Mucosa of rectum (tissue), 2 donors: Measurements from ENCODE around the gene SASH1.
"Not testable (repeated sequence)": the region's sequence is repeated elsewhere in the genome, so short reads cannot be mapped to it uniquely, and the experiment has no call there.

Experiments used
- H3K27ac ChIP-seq, 2 donors: one replicate each; pipeline ENCODE4 v1.7.0; 2013; ENCODE audit warnings: inconsistent platforms in 2 of 2, low read depth in 2 of 2, low read length in 2 of 2
- H3K27me3 ChIP-seq, 2 donors: one replicate each; pipeline ENCODE4 v1.7.0; 2013; ENCODE audit warnings: low read length in 2 of 2; ENCODE audit not compliant: control insufficient read depth in 2 of 2, insufficient read depth in 2 of 2
- H3K36me3 ChIP-seq, 2 donors: one replicate each; pipeline ENCODE4 v1.7.0; 2013; ENCODE audit warnings: low read length in 2 of 2; ENCODE audit not compliant: control insufficient read depth in 2 of 2, insufficient read depth in 2 of 2
- H3K4me1 ChIP-seq, 2 donors: one replicate each; pipeline ENCODE4 v1.7.0; 2013; ENCODE audit warnings: low read length in 2 of 2, mild to moderate bottlenecking in 1 of 2; ENCODE audit not compliant: control insufficient read depth in 2 of 2, insufficient read depth in 2 of 2
- H3K4me3 ChIP-seq, 2 donors: one replicate each; pipeline ENCODE4 v1.7.0; 2013; ENCODE audit warnings: low read length in 2 of 2
- H3K9ac ChIP-seq, 2 donors: one replicate each; pipeline ENCODE4 v1.7.0; 2013; ENCODE audit warnings: low read length in 2 of 2, low read depth in 1 of 2, mild to moderate bottlenecking in 1 of 2
- H3K9me3 ChIP-seq, 2 donors: one replicate each; pipeline ENCODE4 v1.7.0; 2013; ENCODE audit warnings: low read length in 2 of 2; ENCODE audit not compliant: control insufficient read depth in 2 of 2
- donor health status: healthy.
- donor health status: Normal muscosa, but diverticular disease.

The SASH1 gene

GRCh38 chr6:148345578-148345977 lies 2.9 kb downstream of the SASH1 start:
- Histone ChIP-seq H3K4me3 (no peak overlapping the region), H3K36me3 (no peaks in the 10 kb centered on the region), H3K4me1 (peaks cover 4 to 13% of the 10 kb centered on the region in 2 donors), H3K9ac (no peak overlapping the region), H3K27ac (no peak overlapping the region), H3K9me3 (no peaks in the 10 kb centered on the region), H3K27me3 (peaks cover 0 to 2% of the 10 kb centered on the region in 2 donors)

- Histone ChIP-seq H3K36me3 (no peaks in the 10 kb centered on the region), H3K27me3 (peaks cover 0 to 2% of the 10 kb centered on the region in 2 donors), H3K4me3 (no peak overlapping the region), H3K9me3 (no peaks in the 10 kb centered on the region), H3K9ac (no peak overlapping the region), H3K4me1 (peaks cover 4 to 12% of the 10 kb centered on the region in 2 donors), H3K27ac (no peak overlapping the region)
Measured at GRCh38 chr6:148346681-148347440, 4.2 kb downstream of the SASH1 start.

- Histone ChIP-seq H3K36me3 (no peaks in the 10 kb centered on the region), H3K9me3 (no peaks in the 10 kb centered on the region), H3K27ac (no peak overlapping the region), H3K9ac (no peak overlapping the region), H3K4me3 (no peak overlapping the region), H3K4me1 (peaks cover 4 to 9% of the 10 kb centered on the region in 2 donors), H3K27me3 (no peaks in the 10 kb centered on the region)
Measured at GRCh38 chr6:148347441-148348054, 4.9 kb downstream of the SASH1 start.

- peaks cover 2 to 8% of the 10 kb centered on the region in 2 donors for H3K4me1 ChIP-seq
- no peaks in the 10 kb centered on the region for H3K27me3 ChIP-seq
- H3K4me3 ChIP-seq, result no peak overlapping the region
- H3K36me3 ChIP-seq, result no peaks in the 10 kb centered on the region
- H3K27ac ChIP-seq, result no peak overlapping the region
- no peaks in the 10 kb centered on the region for H3K9me3 ChIP-seq
- H3K9ac ChIP-seq, result no peak overlapping the region
Measured at GRCh38 chr6:148348335-148348734, 5.7 kb downstream of the SASH1 start.

- no peak overlapping the region for H3K4me3 ChIP-seq
- no peaks in the 10 kb centered on the region for H3K9me3 ChIP-seq
- no peak overlapping the region for H3K9ac ChIP-seq
- H3K4me1 ChIP-seq, result peaks cover 2 to 6% of the 10 kb centered on the region in 2 donors
- H3K36me3 ChIP-seq, result no peaks in the 10 kb centered on the region
- H3K27me3 ChIP-seq, result no peaks in the 10 kb centered on the region
- no peak overlapping the region for H3K27ac ChIP-seq
Measured at GRCh38 chr6:148348778-148349177, 6.1 kb downstream of the SASH1 start.

GRCh38 chr6:148349466-148349865 lies 6.8 kb downstream of the SASH1 start:
- Histone ChIP-seq H3K27me3 (no peaks in the 10 kb centered on the region), H3K36me3 (no peaks in the 10 kb centered on the region), H3K9me3 (no peaks in the 10 kb centered on the region), H3K9ac (no peak overlapping the region), H3K4me3 (no peak overlapping the region), H3K4me1 (peaks cover 0 to 6% of the 10 kb centered on the region in 2 donors), H3K27ac (no peak overlapping the region)

GRCh38 chr6:148351309-148351708 lies 8.7 kb downstream of the SASH1 start:
- H3K9ac ChIP-seq, result no peak overlapping the region
- no peaks in the 10 kb centered on the region for H3K9me3 ChIP-seq
- H3K4me1 ChIP-seq, result peaks cover 0 to under 1% of the 10 kb centered on the region in 2 donors
- H3K4me3 ChIP-seq, result no peak overlapping the region
- no peak overlapping the region for H3K27ac ChIP-seq
- no peaks in the 10 kb centered on the region for H3K27me3 ChIP-seq
- H3K36me3 ChIP-seq, result no peaks in the 10 kb centered on the region

- not testable (repeated sequence) for H3K9me3 ChIP-seq, H3K9ac ChIP-seq, H3K4me1 ChIP-seq, H3K27me3 ChIP-seq, H3K27ac ChIP-seq, H3K36me3 ChIP-seq, H3K4me3 ChIP-seq
Measured at GRCh38 chr6:148352421-148352820, 9.8 kb downstream of the SASH1 start.

GRCh38 chr6:148358196-148358785 lies 15.7 kb downstream of the SASH1 start:
- Histone ChIP-seq H3K27ac (no peak overlapping the region), H3K4me3 (no peak overlapping the region), H3K9ac (no peak overlapping the region), H3K27me3 (no peaks in the 10 kb centered on the region), H3K4me1 (no peaks in the 10 kb centered on the region), H3K9me3 (no peaks in the 10 kb centered on the region), H3K36me3 (no peaks in the 10 kb centered on the region)

- no peaks in the 10 kb centered on the region for H3K9me3 ChIP-seq
- H3K36me3 ChIP-seq, result no peaks in the 10 kb centered on the region
- H3K27me3 ChIP-seq, result no peaks in the 10 kb centered on the region
- no peaks in the 10 kb centered on the region for H3K4me1 ChIP-seq
- H3K4me3 ChIP-seq, result no peak overlapping the region
- no peak overlapping the region for H3K9ac ChIP-seq
- no peak overlapping the region for H3K27ac ChIP-seq
Measured at GRCh38 chr6:148359228-148359627, 16.6 kb downstream of the SASH1 start.
